ENCODE data around the gene OSTC.

The OSTC gene

DNA sequence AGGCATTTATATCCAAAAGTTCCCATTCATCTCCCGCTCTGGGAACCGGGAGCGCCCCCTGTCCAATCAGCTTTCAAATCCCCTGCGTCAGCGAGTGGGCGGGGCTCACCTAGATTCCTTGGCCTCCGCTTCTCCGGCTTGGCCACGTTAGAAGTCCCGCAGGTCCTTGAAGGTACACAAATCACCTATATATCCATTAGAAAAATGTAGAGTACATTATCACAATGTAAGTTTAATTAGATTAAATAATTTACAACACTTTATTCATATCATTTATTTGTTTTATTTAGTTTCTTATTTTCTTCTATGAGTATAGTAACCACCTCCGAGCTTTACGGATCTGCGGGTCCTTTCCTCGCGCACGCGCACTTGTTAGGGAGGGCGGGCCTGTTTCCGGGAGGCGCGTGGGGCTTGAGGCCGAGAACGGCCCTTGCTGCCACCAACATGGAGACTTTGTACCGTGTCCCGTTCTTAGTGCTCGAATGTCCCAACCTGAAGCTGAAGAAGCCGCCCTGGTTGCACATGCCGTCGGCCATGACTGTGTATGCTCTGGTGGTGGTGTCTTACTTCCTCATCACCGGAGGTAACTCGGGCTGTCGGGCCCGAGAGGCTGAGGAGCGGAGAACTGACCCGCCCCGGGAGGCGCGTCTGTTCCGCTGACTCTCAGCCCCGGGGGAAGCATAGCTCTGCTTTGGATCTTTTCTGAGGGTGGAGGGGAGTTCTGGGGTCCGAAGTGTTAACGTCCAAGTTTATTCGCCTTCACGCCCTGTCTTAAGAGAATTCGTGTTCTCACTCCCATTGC, at the start of gene OSTC:
Gene OSTC (plus strand): TSS at position 388 of the 802 bp plus-strand sequence. CDS start 57 bp downstream, at position 445.
- DNase-seq = peak; percentile 93

- no peak for DNase-seq
Observed at GRCh38 chr4:108601106-108601505, 49.3 kb upstream of the OSTC start.

GRCh38 chr4:108601532-108601931, 48.9 kb upstream of the OSTC start:
- peak; percentile 14 for DNase-seq

DNA sequence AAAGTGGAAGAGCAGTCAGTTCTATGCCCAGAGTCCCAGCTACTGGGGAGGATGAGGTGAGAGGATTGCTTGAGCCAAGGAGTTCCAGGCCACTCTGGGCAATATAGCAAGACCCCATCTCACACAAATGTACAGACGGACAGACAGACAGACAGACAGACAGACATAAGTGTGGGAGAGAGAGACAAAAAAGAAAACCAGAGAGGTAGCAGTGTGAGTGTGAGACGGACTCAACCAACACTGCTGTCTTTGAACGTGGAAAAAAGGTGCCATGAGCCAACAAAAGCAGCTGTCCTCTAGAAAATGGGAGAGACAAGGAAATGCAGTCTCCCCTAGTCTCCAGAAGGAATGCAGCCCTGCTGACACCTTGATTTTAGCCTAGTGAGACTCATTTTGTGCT, 48.2 kb upstream of the OSTC start:
- no peak for DNase-seq

- DNase-seq = no peak
Observed at GRCh38 chr4:108607079-108607815, 43.2 kb upstream of the OSTC start.

- DNase-seq = no peak
Observed at GRCh38 chr4:108611365-108611764, 39.0 kb upstream of the OSTC start.

GRCh38 chr4:108612365-108612764, 38.0 kb upstream of the OSTC start:
- DNase-seq = no peak

- DNase-seq = peak; percentile 44
Observed at GRCh38 chr4:108619372-108620100, 30.9 kb upstream of the OSTC start.

GRCh38 chr4:108620101-108620932, 30.1 kb upstream of the OSTC start, which contains the start of gene RPL34:
Gene RPL34 (plus strand): TSS chr4:108620576. CDS start chr4:108621960, 1,384 bp downstream.
- peak; percentile 98 for DNase-seq

GRCh38 chr4:108620933-108621905, 29.2 kb upstream of the OSTC start:
- DNase-seq = no peak

GRCh38 chr4:108622022-108622421, 28.4 kb upstream of the OSTC start:
- peak; percentile 28 for DNase-seq

DNA sequence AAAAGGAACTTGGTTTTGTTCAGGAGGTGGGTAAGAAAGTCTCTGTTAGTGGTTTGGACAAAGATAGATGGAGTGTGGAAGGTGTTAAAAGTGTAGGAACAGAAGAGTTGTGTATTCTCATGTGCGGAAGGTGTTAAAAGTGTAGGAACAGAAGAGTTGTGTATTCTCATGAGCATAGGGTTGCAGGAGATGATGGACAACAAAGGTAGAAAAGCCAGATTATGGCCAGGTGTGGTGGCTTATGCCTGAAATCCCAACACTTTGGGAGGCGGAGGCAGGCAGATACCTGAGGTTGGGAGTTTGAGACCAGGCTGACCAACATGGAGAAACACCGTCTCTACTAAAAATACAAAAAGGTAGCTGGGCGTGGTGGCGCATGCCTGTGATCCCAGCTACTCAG, 27.6 kb upstream of the OSTC start:
- DNase-seq = no peak

- no peak for DNase-seq
Observed at GRCh38 chr4:108624263-108625056, 25.9 kb upstream of the OSTC start.

DNA sequence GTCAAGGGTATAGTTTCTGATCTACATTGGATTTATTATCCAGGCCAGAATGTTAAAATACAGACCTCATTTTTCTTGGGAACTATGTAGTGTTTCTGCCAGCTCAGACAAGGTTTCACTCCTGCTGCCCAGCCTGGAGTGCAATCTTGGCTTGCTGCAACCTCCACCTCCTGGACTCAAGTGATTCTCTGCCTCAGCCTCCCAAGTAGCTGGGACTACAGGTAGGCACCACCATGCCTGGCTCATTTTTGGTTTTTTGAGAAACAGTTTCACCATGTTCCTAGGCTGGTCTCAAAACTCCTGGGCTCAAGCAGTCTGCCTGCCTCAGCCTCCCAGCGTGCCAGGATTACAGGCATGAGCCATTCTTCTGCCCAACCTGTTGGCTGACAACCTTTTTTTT, 24.3 kb upstream of the OSTC start:
- DNase-seq = no peak

DNA sequence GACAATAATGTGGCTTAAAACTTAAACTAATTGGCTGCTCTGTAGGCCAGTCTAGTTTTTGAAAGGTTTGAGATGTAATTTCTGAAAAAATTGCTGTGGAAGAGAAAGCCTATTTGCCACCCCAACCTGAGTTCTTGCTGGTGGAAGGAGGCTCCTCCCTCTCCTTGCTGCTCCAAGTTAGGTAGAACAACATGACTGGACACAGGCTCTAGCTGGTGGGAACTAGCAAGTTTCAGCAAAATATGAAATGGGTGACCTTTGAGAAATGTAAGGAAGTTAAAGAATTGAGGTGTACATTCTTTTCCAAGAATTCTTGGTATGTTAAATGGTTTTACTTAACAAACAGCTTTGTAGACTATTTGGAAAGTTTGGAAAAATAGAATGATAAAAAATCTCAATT, 22.0 kb upstream of the OSTC start:
- no peak for DNase-seq

DNA sequence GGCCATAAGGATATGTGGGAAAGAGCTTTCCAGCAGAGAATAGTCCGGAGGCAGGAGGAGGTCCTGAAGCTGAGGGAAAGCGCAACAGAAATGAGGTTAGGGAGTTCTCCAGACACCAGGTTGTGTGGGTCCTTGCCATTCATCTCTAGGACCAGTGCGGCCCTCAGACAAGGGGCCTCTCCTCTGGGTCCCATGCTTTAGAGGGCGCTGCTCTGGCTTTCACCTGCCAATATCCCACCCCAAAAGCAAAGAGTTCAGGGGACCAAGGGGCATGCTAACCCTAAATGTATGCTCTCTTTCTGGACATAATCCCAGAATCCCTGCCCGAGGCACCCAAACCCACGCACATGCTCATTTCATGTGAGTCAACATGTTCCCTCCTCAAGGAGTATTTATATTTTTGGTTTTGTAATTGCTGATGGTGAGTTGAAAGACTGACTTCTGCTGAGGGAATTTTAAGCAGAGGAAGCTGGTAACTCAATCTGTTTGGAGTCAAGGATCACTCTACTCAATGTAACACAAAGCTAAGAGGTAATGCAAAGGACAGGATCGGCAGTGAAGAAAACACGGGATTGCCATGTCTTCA, 15.2 kb upstream of the OSTC start:
- DNase-seq = no peak

- DNase-seq = no peak
Observed at GRCh38 chr4:108636246-108636645, 14.2 kb upstream of the OSTC start.

DNA sequence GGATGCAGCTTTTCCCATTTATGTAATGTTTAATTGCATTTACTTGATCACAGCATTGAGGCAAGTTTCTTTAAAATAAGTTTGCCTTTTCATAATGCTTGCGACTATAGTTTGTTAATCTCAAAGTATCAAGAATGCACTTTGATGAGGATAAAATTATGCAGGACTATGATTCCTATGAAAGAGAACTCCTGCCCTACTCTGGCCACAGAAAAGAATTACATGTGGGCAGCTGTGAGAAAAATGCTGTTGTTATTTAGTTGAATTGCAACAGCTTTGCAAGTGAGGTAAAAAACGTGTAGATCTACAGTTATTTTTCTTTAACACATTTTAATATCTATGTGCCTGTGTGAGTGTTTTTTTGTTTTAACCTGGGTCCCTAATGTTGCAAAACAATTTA, 12.5 kb upstream of the OSTC start:
- no peak for DNase-seq

- DNase-seq = no peak
Observed at GRCh38 chr4:108644237-108644636, 6.2 kb upstream of the OSTC start.

DNA sequence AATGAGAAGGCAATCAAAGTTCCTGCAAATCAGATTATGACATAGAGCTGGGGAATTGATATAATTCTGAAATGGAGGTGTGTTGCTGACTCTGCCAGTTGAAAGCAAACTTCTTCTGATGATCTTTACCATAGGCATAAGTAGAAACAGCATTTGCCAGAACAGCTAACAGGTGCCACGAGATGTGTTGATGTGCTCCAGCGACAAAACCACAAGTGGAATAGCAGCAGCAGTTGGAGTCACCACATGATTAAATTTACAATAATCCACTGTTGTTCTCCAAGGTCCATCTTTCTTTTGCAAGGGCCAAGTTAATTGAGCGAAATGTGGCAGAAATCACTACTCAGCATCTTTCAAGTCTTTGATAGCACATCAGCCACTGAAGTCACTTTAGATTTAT, 3.7 kb upstream of the OSTC start:
- no peak for DNase-seq

Data from CD4-positive, alpha-beta T cell treated with Interleukin-10 for 1 hour (primary cell).